Measurements from ENCODE around the gene AOPEP.
"Not testable (repeated sequence)": the region's sequence is repeated elsewhere in the genome, so short reads cannot be mapped to it uniquely, and the experiment has no call there.

Gene AOPEP

GRCh38 chr9:94821098-94821887 lies 94.8 kb downstream of the AOPEP start:
- DNase-seq, result no peak

- no peak for DNase-seq
Observed at GRCh38 chr9:94822273-94822672, 95.8 kb downstream of the AOPEP start.

- DNase-seq, result no peak
Observed at GRCh38 chr9:94823710-94824109, 97.2 kb downstream of the AOPEP start.

- DNase-seq, result no peak
Observed at GRCh38 chr9:94824411-94824810, 97.9 kb downstream of the AOPEP start.

GRCh38 chr9:94824913-94825610 lies 98.6 kb downstream of the AOPEP start:
- DNase-seq, result no peak

- DNase-seq, result no peak
Observed at GRCh38 chr9:94825611-94825958, 99.1 kb downstream of the AOPEP start.

GRCh38 chr9:94826044-94826443 lies 99.5 kb downstream of the AOPEP start:
- no peak for DNase-seq

GRCh38 chr9:94826644-94827410 lies 100.3 kb downstream of the AOPEP start:
- no peak for DNase-seq

GRCh38 chr9:94827584-94828304 lies 101.2 kb downstream of the AOPEP start:
- DNase-seq, result no peak

- DNase-seq, result no peak
Observed at GRCh38 chr9:94829380-94830070, 103.0 kb downstream of the AOPEP start.

GRCh38 chr9:94830071-94830604 lies 103.6 kb downstream of the AOPEP start:
- DNase-seq, result not testable (repeated sequence)

GRCh38 chr9:94833802-94834201 lies 107.3 kb downstream of the AOPEP start:
- DNase-seq, result no peak

GRCh38 chr9:94837404-94837803 lies 110.9 kb downstream of the AOPEP start:
- DNase-seq, result no peak

GRCh38 chr9:94839398-94839797 lies 112.9 kb downstream of the AOPEP start:
- no peak for DNase-seq

GRCh38 chr9:94840738-94841137 lies 114.2 kb downstream of the AOPEP start:
- DNase-seq, result no peak

GRCh38 chr9:94843134-94843533 lies 116.6 kb downstream of the AOPEP start:
- DNase-seq, result no peak

- no peak for DNase-seq
Observed at GRCh38 chr9:94846739-94847138, 120.2 kb downstream of the AOPEP start.

- no peak for DNase-seq
Observed at GRCh38 chr9:94847486-94847885, 121.0 kb downstream of the AOPEP start.

GRCh38 chr9:94848791-94849190 lies 122.3 kb downstream of the AOPEP start:
- DNase-seq, result not testable (repeated sequence)

GRCh38 chr9:94850540-94851434 lies 124.3 kb downstream of the AOPEP start:
- DNase-seq, result no peak

GRCh38 chr9:94851467-94851866 lies 125.0 kb downstream of the AOPEP start:
- DNase-seq, result no peak
